BJ (cell line): ENCODE results near the gene DOCK11. TPM values are rescaled to one million over a fixed set of nuclear protein-coding genes. Genes with fewer than 3 reads are reported as not detected.

ENCODE experiments used
- CTCF ChIA-PET: fragments of 350-600 bp; formaldehyde crosslinking; extraction: SDS; loops from one replicate; lab custom pipeline; 2021; ENCODE audit warnings: antibody characterized with exemption, inconsistent platforms; lab: Yijun Ruan, JAX
- POLR2A ChIA-PET: fragments of 300-600 bp; sonication (Branson Sonifier 250); formaldehyde crosslinking; extraction: SDS; loops from one replicate; lab custom pipeline; 2021; ENCODE audit warnings: antibody characterized with exemption; lab: Charles Lee
- DNase-seq: peaks from one replicate; pipeline ENCODE4 v3.0.0-alpha.2; 2011; ENCODE audit warnings: low read depth
- H3K27me3 ChIP-seq: 2 replicates; pipeline ENCODE4 v1.6.0; 2011; ENCODE audit warnings: low read length; ENCODE audit not compliant: control insufficient read depth, insufficient read depth
- H3K36me3 ChIP-seq: 2 replicates; pipeline ENCODE4 v1.5.1; 2011; ENCODE audit warnings: low read length; ENCODE audit not compliant: control insufficient read depth, insufficient read depth
- H3K4me3 ChIP-seq: 2 replicates; pipeline ENCODE4 v1.5.1; 2011; ENCODE audit warnings: low read depth, mild to moderate bottlenecking, control low read depth, low read length
- polyA plus RNA-seq: library from polyadenylated mRNA; depleted of rRNA; stranded (reverse); fragments of >200 nt; gene quantifications from 2 replicates; pipeline ENCODE4 v1.2.3, GENCODE V29; 2011
- TF ChIP-seq, protein P1 (sequence below): IDR thresholded peaks from 2 replicates; pipeline ENCODE4 v1.5.1; 2011; ENCODE audit warnings: low read depth, mild to moderate bottlenecking, control low read depth, inconsistent platforms, low read length, moderate library complexity; ENCODE audit not compliant: insufficient read depth

The DOCK11 gene
- polyA plus RNA-seq, 1 experiment, result 10.3 TPM

DNA sequence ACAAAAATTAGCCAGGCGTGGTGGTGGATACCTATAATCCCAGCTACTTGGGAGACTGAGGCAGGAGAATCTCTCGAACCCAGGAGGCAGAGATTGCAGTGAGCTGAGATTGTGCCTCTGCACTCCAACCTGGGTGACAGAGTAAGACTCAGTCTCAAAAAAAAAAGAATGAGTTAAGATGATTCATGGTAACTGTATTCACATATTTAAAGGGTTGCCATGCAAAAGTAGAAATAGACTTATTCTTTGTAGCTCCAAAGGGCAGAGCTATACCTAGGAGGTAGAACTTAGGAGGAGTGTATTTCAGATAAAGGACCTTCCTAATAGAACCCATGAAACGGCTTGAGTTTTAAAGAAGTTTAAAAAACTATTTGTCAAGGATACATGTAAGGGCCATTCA, 127.4 kb downstream of the DOCK11 start:
- H3K4me3 ChIP-seq, result no peak overlapping the region
- TF ChIP-seq, protein P1, sequence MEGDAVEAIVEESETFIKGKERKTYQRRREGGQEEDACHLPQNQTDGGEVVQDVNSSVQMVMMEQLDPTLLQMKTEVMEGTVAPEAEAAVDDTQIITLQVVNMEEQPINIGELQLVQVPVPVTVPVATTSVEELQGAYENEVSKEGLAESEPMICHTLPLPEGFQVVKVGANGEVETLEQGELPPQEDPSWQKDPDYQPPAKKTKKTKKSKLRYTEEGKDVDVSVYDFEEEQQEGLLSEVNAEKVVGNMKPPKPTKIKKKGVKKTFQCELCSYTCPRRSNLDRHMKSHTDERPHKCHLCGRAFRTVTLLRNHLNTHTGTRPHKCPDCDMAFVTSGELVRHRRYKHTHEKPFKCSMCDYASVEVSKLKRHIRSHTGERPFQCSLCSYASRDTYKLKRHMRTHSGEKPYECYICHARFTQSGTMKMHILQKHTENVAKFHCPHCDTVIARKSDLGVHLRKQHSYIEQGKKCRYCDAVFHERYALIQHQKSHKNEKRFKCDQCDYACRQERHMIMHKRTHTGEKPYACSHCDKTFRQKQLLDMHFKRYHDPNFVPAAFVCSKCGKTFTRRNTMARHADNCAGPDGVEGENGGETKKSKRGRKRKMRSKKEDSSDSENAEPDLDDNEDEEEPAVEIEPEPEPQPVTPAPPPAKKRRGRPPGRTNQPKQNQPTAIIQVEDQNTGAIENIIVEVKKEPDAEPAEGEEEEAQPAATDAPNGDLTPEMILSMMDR, result no peak
- ChIA-PET POLR2A (no interaction called here), CTCF (interaction anchor here (1.3 kb wide), 1 partner anchor 184 kb away, joined by 4 read pairs; no protein-coding TSS in a partner anchor)
- H3K36me3 ChIP-seq, result peaks cover 2% of the 10 kb centered on the region; the same call in 1 of the 2 replicates
- no peaks in the 10 kb centered on the region for H3K27me3 ChIP-seq
- no peak for DNase-seq

DNA sequence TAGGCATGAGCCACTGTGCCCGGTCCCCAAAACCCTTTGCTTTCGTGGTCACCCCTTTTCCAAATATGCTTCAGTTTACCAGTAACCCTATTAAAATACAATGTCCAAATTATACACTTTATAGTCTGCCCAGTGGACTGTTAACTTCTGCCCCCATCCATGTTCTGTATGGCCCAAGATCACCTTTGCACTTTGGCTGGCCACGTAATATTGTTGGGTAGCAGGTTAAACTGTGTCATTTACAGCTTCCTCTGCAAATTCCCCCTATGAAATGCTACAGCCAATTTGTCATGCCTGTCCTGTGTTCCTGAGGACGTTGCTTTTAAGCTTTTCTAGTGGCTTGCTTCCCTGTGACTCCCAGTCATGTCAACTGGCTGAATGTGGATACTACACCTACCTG, 130.7 kb downstream of the DOCK11 start:
- ChIA-PET CTCF (interaction anchor here (1.3 to 2.7 kb wide), 3 partner anchors 8 to 182 kb away, joined by 4 to 10 read pairs (median 5); no protein-coding TSS in a partner anchor), POLR2A (no interaction called here)
- H3K4me3 ChIP-seq, result no peak overlapping the region
- no peaks in the 10 kb centered on the region for H3K27me3 ChIP-seq
- TF ChIP-seq, protein P1, result no peak
- no peak for DNase-seq
- H3K36me3 ChIP-seq, result peaks cover 2% of the 10 kb centered on the region; the same call in 1 of the 2 replicates

DNA sequence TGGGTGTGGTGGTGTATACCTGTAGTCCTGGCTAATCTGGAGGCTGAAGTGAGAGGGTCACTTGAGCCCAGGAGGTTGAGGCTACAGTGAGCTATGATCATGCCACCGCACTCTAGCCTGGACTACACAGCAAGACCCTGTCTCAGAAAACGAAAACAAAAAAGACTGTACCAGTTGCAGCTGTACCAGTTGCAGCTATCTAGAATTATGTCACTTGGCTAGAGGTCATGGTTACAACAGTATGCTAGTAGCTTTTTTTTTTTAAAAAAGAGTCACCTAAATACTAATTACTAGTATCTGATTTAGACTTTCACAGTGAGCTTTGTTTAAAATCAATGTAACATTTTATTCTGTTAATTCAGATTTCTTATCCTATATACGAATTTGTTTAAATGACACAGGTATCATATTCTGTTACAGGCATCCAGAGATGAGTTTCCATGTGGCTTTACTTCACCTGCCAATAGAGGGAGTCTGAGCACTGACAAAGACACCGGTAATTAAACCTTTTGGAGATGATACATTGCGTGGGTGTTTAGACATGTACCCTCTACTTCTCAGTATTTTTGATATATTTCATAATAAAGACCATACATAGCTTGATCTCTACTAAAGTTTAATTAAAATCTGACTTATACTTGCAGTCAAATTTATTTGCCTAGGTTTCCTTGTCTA, 131.6 kb downstream of the DOCK11 start:
- TF ChIP-seq, protein P1, result peak; percentile 37; the same call in 1 of the 2 replicates
- H3K27me3 ChIP-seq, result no peaks in the 10 kb centered on the region
- POLR2A ChIA-PET, result no interaction called here

DNA sequence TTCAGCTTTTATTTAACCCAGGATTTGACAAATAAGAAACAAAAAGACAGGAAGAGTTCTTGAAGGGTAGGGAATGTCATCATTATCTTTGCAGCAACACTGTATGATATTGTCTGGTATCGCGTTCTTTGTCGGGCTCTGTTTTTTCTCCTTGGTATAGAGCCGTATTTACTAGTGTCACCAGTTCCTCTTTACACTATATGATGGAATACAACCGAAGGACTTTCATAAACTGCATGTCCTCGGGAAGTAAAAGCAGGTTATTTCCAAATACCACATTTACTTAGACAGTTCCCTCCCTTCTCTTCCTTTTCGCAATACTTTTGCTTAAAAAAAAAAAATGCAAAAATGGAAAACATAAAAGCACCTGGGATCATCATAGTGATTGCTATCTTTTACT, 135.2 kb downstream of the DOCK11 start:
- POLR2A ChIA-PET, result no interaction called here
- CTCF ChIA-PET, result interaction anchor here (1.2 kb wide), 1 partner anchor 13 kb away, joined by 3 read pairs; no protein-coding TSS in a partner anchor
- Histone ChIP-seq H3K4me3 (no peak overlapping the region), H3K27me3 (no peaks in the 10 kb centered on the region), H3K36me3 (peaks cover 4% of the 10 kb centered on the region; the same call in 1 of the 2 replicates)
- no peak for DNase-seq
- TF ChIP-seq, protein P1, result no peak

More for the DNA sequence above, 131.6 kb downstream of the DOCK11 start:
- CTCF ChIA-PET, result interaction anchor here (0.6 to 2.7 kb wide), 6 partner anchors 9 to 1221 kb away, joined by 3 to 10 read pairs (median 4); no protein-coding TSS in a partner anchor
- H3K36me3 ChIP-seq, result peaks cover 2% of the 10 kb centered on the region; the same call in 1 of the 2 replicates
- no peak overlapping the region for H3K4me3 ChIP-seq
- no peak for DNase-seq

DNA sequence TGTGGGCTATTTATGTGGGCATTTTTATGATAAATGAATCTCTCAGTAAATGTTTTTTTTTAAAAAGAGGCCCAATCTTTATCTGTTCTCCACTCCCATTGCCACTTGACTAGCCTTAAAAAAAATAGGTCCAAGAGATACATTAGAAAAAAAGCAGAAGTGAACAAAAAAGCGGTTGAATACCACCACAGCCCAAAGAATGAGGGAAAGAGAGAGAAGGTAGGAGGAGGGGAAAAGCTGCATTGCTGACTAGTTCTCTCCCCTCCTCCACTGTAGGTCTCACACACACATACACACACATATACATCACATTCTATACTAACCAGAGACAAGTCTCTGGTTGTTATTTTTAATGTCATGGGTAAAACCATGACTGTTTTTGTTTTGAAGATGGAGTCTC, 136.0 kb downstream of the DOCK11 start:
- ChIA-PET CTCF (interaction anchor here (1.2 kb wide), 1 partner anchor 12 kb away, joined by 3 read pairs; no protein-coding TSS in a partner anchor), POLR2A (no interaction called here)
- no peak for DNase-seq
- H3K27me3 ChIP-seq, result no peaks in the 10 kb centered on the region
- H3K4me3 ChIP-seq, result no peak overlapping the region
- TF ChIP-seq, protein P1, result no peak
- H3K36me3 ChIP-seq, result peaks cover 4% of the 10 kb centered on the region; the same call in 1 of the 2 replicates
